HG03457 (cell line): ENCODE measurements around the gene SIM2.

ENCODE experiments used
- ATAC-seq: cut with Tn5 transposase; IDR thresholded peaks from one replicate; pipeline ENCODE4 v1.9.1; 2021; ENCODE audit warnings: moderate number of reproducible peaks; ENCODE audit not compliant: unreplicated experiment

Gene SIM2

DNA sequence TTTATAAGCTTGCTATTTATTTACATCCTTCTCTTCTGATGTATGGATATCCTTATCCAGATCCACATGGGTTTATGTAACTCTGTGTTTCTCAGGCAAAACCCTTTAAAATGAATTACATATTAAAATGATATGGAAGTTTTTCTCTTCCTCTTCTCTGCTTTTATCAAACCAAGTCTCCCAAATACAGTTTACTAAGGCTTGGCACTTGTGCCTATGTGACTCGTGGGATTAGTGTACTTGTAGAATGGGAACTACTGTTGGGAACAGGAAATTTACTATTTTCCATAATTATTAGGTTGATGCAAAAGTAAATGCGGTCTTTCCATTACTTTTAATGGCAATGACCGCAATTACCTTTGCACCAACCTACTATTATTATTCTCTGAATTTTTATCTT lies 14.8 kb downstream of the SIM2 start:
- ATAC-seq, result no peak

DNA sequence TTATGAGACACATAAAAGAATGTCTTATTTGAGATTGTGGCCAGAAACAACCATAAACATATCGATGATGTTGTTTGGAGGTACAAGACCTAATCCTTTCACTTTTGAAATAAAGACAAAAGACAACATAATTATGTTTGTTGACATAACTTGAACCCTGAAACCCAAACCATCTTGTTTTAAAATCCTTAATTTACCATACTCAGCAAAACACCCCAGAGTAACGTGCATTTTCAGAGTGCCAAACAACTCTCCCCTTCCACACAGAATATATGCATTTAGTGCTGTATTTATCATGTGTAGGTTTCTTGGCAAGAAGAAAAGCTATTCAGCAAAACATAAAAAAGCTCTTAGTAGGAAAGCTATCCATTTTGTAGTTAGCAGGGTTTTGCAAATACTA lies 17.5 kb downstream of the SIM2 start:
- ATAC-seq, result no peak

DNA sequence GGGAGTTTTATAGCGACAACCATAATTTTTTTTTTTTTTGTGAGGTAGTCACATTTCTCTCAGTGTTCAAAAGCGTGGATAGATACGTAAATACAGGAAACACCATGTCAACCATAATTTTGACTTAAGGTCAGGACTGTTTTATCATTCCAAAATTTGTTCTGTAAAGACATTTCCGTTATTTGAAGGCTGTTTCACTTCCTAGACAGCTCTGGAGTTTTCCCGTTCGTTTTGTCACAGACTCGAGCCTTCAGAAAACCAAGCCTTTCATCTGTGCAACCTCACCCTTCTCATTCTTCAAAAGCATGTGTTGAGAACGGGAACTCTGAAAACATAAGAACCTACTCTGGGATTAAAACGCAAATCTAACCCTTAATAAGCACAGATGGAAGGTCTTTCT lies 17.9 kb downstream of the SIM2 start:
- no peak for ATAC-seq

DNA sequence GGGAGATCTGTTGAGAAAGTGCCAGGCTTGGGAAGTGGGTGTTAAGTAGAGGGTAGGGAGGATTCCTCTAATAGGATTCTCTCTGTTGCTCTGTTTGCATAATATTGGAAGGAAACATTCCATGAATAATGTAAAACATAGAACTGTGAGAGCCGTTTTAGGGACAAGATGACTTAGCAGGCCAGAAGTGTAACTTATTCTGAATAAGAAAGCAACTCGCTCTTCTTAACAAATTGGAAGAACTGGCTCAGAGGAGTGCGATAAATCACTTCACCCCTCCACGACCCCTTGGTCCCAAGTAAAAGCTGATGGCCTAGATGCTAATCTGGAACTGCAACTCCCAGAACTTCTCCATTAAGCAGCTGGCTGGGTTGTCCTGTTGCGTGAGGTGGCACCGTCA lies 19.1 kb downstream of the SIM2 start:
- no peak for ATAC-seq

DNA sequence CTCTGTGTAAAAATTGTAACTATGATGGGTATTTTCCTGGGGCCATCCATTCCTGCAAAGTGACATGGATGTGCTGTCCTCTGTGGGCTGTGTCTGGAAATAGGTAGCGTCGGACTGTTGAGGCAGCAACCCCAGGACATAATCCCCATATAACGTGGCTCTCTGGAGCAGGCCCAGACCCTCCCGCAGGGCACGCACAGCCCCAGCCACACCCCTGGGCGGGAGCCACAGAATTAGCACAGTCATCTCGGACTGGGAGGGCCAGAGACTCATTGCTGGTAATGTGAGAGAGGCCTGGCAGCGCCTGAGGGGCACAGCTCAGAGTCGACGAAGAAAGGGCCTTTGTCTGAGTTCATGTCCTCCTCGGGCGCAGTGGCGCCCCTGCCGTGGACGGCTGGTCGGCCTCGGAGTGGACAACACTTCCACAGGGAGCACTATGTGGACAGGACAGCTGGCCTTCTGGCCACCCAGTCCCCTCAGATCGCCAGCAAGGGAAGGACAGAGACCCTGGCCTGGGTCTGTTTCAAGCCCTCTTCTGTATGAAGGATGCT lies 20.1 kb downstream of the SIM2 start:
- no peak for ATAC-seq

DNA sequence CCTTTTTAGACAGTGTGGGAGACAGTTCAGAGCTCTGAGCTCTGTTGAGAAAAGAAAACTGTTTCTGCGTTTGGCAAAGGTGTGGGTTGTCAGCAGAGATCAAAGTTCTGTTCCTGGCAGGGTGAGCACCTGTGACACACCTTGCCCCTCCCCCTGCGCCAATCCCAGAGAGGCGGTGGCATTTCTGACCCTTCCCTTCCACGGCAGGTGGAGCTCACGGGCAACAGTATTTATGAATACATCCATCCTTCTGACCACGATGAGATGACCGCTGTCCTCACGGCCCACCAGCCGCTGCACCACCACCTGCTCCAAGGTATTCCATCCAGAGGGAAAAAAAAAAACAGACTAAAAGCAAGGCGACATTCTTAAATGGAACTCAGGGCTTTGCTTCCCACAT lies 20.7 kb downstream of the SIM2 start:
- no peak for ATAC-seq

DNA sequence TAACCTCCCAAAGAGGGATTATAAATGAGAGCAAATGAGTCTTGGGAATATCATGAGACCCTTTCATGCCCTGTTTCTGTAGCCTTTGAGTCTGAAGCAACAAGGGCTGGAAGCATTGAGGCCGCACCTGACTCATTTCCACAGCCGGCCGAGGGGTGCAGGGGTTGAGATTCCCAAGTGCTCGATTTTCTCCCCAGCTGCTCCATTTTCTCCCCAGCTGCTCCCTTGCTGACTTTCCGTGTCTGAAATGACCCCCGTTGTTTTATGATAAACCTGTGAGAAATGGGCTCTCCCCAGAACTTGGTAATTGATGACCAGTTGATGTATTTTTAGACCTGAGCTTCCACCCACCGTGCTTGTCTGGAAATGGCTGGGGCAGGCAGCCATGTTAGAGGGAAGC lies 22.9 kb downstream of the SIM2 start:
- ATAC-seq, result no peak

DNA sequence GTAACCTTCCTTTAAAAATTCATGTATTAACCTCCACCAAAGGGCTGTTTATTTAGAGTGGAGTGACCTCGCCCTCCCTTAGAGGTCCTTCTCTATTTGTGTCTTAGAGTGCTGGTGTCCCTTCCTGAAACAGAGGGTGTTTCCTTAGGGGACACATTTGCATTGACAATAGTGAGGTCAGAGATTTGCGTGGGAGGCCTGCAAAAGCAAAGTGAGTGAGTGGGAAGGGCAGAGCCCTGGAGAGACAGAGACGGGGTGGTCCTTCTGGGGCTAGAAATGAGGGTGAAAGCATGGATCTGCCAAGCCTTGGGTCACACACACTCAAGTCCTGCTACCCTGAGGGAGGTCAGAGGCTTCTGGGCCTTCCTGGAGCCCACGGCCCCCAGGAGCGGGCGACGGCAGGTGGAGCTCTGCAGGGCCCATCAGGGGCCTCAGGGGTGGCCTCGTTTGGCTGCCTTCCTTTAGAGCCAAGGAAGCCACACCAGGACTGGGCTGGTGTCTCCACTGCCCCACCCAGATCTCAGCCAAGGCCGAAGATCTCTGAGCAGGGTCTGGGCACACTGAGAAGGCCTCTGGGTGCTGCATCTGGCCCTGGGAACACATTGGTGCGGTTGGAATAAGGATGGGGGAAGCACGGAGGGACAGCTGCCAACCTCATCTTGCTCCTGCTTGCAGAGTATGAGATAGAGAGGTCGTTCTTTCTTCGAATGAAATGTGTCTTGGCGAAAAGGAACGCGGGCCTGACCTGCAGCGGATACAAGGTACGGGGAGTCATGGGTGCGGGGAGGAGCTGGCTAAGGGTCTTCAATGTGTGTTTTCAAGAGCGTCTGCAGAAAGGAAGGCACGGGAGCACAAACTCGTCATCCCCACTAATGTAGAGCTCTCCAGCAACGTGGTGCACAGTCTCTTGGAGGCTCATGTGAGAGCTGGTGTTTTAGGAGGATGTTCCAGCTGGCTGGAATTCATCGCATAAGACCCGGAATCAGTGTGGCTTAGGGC lies 23.8 kb downstream of the SIM2 start:
- no peak for ATAC-seq

DNA sequence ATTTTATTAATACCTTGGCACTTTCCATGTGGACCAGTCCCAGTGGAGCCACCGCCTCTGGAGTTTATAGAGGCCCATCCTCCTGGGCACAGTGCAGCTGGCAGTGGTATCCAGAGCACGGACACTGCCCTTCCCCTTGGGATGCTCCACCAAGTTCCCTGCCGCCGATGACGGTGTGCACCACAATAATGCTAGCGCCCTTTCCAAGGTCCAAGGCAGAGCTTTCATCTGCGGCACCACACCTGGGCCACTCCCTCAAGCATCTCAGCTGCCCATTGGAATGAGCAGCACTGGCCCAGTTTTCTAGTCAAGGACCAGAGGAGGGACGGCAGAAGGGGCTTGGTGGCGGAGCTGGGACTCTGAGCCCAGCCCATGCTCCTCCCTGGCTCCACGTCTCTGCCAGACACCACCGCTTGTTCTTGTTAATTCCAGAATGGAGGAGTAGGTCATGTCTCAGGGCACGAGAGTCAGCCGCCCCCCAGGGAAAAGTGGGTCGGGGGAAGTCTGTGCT lies 24.5 kb downstream of the SIM2 start:
- no peak for ATAC-seq

DNA sequence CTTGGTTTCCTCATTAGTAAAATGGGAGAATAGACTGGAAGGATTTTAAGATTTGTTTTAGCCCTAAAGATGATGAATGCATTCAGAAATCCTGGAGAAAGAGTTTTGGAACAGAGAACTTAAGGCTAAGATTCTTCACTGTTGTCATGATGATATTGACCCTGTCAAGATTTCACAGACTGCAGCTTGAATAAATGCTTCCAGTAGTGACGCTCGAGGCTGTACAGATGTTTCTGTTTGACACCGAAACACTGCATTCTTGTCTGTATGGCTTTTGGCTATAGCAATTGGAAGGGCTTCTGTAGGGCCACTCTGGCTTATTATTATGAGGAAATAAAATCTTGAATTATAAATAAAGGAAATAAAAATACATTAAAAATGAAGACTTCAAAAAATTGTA lies 25.7 kb downstream of the SIM2 start:
- ATAC-seq, result no peak

DNA sequence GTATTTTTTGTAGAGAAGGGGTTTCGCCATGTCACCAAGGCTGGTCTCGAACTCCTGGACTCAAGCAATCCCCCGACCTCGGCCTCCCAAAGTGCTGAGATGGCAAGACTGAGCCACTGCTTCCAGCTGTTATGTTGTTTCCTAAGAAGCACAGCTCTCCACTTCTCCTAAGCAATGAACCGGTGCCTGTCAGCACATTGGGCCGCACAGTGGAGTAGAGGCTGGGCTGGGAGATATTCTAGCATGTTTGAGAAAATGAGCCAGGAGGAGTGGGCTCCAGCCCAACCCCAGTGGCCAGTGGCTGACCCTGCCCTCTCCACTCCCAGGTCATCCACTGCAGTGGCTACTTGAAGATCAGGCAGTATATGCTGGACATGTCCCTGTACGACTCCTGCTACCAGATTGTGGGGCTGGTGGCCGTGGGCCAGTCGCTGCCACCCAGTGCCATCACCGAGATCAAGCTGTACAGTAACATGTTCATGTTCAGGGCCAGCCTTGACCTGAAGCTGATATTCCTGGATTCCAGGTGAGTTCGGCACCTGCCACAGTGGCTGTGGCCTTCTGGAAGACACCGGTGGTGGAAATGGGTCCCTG lies 27.0 kb downstream of the SIM2 start:
- ATAC-seq, result no peak

DNA sequence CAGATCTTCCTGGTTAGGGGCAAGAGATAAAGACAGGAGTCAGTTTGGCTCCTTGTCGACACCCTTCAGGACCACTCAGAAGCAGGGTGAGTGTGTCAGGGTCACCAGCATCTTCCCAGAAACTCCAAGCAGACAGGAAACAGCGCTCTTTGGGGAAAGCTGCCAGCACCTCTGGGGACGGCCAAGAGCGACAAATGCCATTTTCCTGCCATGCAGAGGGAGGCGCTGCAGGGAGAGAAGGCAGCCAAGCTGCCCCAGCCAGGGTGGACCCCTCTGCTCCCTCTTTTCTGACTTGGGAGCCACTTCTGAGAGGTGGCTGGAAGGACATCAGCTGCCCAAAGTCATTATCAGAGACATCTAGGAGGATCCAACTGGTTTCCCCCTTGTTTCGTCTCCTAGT lies 29.0 kb downstream of the SIM2 start:
- no peak for ATAC-seq

DNA sequence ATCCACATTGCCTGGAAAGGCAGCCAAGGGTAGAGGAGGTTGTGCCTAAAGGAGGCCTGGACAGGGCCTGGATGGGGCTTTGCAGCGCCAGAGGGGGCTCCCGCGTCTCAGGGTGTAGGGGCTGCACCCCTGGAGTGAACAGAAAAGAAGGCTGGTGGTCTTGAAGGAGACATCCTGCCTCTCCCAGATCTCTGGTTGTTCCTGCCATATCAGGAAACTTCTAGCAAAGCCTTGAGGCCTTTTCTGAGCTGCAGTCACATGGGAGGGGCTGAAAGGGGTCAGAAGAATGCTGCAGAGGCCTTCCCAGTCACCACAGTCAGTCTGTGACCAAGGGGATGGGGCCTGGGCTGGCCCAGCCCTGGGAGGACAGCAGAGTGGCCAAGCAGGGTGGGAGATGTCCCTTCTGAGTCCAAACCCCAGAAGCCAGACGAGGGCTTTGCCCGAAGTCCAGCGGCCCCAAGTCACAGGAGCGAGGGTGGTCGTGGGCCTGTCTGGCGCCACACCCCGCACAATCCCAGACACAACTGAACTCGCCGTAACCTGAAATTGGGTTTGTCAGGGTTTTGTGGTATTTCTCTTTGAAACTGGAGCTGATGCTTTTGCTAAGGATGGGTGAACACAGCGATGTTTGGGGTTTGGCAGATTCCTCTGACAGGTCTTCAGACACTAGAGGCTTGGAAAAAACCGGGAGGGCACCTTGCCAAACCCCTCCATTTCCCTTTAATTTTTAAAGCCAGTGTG lies 29.6 kb downstream of the SIM2 start:
- ATAC-seq, result no peak

DNA sequence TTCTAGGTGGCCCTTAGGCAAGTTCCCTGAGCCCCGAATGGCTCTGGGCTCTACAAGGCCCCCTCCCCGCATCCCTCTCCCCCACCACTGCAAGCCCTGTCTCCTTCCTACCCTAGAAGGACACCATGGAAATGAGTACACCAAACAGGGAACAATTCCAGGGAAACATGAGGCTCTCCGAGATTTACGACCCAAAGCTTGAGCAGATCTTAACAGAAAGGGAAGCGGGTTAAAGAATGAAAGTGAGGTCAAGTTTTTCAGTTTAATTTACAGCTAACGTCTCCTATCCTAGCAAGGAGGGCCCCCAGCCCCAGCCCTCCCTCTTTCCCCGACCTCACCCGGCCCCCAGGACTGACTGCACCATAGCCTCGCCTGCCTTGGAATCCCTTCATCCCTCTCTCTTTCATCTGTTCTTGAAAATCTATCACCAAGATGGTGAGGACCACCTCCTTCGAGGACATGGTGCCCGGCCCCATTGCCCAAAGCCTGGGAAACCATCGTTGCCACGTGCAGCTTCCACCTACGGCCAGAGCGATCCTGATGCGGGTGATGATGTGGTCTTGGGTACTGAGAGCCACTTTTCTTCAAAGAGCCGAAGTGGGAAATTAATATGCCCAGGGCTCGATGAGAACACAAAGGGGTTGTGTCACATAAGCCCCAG lies 30.5 kb downstream of the SIM2 start:
- ATAC-seq, result no peak

DNA sequence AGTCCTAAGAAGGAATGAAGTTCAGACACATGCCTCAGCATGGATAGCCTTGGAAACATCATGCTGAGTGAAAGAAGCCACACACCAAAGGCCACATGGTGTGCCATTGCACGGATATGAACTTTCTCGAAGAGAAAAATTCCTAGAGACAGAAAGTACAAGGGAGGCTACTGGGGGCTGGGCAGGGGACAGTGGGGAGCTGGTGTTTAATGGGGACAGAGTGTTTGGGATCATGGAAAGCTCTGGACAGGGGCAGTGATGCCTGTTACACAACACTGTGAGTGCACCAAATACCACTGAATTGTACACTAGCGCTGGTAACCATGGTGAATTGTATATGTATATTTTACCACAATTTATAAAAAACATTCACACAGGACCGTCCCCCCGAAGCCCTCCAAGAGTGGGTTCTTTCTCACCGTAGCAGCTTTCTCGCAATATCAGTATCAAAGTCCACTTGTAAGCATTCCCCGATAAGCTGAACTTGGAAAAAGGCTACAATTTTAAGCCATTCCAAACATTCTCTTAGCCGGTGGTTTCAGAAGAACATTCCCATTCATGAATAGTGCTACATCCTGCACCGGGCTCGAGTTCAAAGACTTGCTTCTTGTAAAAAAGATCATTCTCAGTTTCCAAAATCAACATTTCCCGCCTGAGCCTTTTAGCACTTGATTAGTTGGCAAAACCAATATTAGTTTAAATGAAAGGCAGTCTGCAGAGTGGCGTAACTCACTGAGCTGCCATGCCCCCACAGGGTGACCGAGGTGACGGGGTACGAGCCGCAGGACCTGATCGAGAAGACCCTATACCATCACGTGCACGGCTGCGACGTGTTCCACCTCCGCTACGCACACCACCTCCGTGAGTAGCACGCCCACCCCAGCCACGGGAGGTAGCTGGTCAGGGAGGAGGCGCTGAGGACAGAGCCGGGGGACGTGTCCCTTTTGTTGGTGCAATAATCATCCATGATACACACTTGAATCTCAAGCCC lies 31.7 kb downstream of the SIM2 start:
- no peak for ATAC-seq

DNA sequence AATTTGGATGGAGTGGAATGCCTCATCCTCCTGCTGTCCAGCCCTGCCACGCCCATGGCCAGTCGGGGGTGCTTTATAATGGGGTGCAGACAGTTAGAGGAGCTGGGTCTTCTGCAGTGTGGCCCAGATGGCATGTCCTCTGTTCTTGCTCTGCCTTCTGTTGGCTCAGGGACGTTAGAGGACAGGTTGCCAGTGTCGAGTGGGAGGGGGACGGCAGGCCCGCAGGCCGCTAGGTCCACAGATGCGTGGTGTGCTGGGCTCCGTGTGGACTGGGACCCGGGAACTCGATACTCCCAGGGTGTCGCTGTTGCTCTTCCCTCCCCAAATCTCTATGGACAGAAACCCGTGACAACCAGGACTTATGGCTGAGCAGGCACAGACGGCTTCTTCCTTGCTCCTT lies 33.3 kb downstream of the SIM2 start:
- no peak for ATAC-seq

DNA sequence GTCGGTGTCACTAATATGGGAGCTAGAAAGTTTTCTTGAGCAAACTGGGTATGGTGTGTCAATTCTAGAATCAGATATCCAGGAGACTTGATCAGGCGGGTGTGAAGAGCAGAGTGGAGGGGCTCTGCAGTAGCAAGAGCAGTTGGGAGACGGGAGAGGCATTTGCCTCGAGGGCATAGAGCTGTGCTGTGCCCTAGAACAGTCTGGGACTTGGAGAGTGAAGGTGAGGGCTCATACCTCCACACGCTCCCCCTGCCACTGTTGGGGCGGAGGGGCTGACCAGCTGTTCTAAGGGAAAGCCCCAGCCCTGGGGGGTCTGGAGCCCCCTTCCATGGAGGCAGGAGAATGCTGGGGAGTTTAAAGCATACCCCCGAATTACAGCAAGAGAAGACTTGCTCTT lies 33.8 kb downstream of the SIM2 start:
- ATAC-seq, result no peak

DNA sequence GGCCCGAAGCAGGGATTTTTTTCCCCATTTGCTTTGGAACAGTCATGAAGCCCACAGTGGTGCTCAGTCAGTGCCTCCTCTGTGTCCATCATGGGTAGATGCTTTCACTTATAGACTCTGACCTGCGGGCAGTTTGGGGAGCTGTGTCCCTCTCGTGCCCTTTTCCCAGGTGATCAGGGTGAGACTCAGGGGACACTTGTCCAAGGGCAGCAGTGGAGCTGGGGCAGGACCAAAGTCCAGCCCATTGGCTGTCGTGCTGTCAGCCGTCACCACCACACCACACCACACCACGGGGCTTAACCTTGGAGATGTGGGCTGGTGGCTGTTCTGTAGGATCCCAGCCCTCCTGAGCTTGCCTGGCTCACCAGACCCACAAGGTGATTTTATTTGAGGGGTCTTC lies 34.9 kb downstream of the SIM2 start:
- ATAC-seq, result no peak

DNA sequence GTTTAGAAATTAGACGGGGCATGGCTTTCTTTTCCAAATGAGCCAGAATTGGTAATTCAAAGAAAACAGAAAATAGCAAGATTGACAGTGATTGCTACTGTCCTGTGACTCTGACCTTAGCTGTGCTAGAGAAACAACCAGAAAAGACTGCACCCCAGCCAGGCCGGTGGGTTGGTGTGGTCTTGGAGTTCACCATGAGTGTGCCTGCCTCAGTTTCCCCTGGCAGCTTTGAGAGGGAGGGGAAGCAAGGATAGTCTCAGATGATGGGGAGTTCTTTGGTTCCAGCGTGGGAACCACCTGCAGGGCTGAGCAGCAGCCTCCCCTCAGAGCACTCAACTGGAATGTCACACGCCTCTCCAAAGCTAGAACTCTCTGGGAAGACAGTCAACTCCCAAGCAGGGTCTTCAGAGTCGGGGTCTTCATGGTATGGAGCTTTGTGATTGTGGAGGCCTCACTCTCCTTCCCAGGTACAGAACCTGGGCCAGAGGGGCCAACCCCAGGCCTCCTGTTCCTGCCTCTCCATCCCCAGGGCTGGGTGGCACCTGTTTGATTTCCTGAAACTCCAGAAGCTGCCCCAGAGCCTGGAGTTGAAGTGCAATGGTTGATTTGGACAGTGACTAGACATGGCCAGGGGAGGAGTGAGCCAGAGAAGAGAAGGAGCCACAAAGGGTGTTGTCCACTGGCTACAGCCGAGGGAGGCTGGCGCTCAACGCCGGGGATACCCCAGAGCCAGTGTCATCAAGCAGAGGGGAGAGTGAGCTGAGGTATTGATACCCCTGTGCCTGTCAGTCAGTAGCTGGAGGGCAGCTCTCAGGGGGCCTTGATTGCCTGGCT lies 35.7 kb downstream of the SIM2 start:
- no peak for ATAC-seq
